GM10266 (cell line): Measurements from ENCODE around the gene PTPRC.

ENCODE experiments used
- DNase-seq: peaks from one replicate; pipeline ENCODE4 v3.0.0; 2012; ENCODE audit errors: extremely low spot score
- CTCF ChIP-seq: IDR thresholded peaks from 2 replicates; pipeline ENCODE4 v1.5.1; 2012; ENCODE audit warnings: mild to moderate bottlenecking, low read depth; ENCODE audit not compliant: control insufficient read depth, insufficient read depth; ENCODE audit errors: missing control alignments

Gene PTPRC

GRCh38 chr1:198651650-198652400 is 13.0 kb downstream of the PTPRC start:
- no peak for DNase-seq
- no peak for TF ChIP-seq CTCF

- TF ChIP-seq CTCF: no peak
- no peak for DNase-seq
Measured at GRCh38 chr1:198653808-198654413, 15.1 kb downstream of the PTPRC start.

- DNase-seq: no peak
Measured at GRCh38 chr1:198655459-198656121, 16.8 kb downstream of the PTPRC start.

GRCh38 chr1:198656500-198656932 is 17.7 kb downstream of the PTPRC start:
- DNase-seq: no peak
- TF ChIP-seq CTCF: no peak

More at GRCh38 chr1:198655459-198656121, 16.8 kb downstream of the PTPRC start:
- no peak for TF ChIP-seq CTCF

GRCh38 chr1:198657550-198658064 is 18.8 kb downstream of the PTPRC start:
- no peak for DNase-seq

More at GRCh38 chr1:198657550-198658064, 18.8 kb downstream of the PTPRC start:
- no peak for TF ChIP-seq CTCF
